HPDE6-E6E7 (cell line): ENCODE data around the gene APOF.
"Not testable (repeated sequence)": the region's sequence is repeated elsewhere in the genome, so short reads cannot be mapped to it uniquely, and the experiment has no call there.

Experiments used
- DNase-seq: peaks from one replicate; pipeline ENCODE4 v3.0.0; 2011; ENCODE audit warnings: missing footprints; ENCODE audit errors: extremely low spot score

The APOF gene

GRCh38 chr12:56362130-56363059 lies at the start of gene APOF:
APOF (minus strand) TSS chr12:56362857; CDS start chr12:56362745, 112 bp downstream.
- no peak for DNase-seq

GRCh38 chr12:56411781-56412639 lies 49.4 kb upstream of the APOF start:
- DNase-seq = no peak

- DNase-seq = no peak
These were observed 48.1 kb upstream of the APOF start for GRCh38 chr12:56410768-56411167.

- DNase-seq = no peak
These were observed 46.3 kb upstream of the APOF start for GRCh38 chr12:56408799-56409417.

DNA sequence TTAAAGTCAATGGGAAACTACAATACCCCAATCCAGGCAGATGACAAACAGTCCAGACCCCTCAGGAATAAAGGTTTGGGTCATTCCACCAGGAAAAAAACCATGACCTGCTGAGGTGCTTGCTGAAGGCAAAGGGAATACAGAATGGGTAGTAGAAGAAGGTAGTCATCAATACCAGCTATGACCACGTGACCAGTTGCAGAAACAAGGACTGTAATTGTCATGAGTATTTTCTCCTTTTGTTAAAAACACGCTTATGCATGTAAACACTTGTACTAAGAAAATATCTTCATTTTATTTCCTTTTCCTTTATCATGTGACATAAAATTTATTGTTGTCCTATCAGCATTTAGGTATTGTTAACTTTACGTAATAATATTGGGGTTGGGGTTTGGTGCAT lies 41.6 kb upstream of the APOF start:
- DNase-seq = not testable (repeated sequence)

GRCh38 chr12:56401612-56402011 lies 39.0 kb upstream of the APOF start:
- DNase-seq = not testable (repeated sequence)

GRCh38 chr12:56401125-56401524 lies 38.5 kb upstream of the APOF start:
- DNase-seq = not testable (repeated sequence)

- not testable (repeated sequence) for DNase-seq
These were observed 36.8 kb upstream of the APOF start for GRCh38 chr12:56399466-56399865.

- DNase-seq = no peak
These were observed 35.7 kb upstream of the APOF start for GRCh38 chr12:56398324-56398723.

DNA sequence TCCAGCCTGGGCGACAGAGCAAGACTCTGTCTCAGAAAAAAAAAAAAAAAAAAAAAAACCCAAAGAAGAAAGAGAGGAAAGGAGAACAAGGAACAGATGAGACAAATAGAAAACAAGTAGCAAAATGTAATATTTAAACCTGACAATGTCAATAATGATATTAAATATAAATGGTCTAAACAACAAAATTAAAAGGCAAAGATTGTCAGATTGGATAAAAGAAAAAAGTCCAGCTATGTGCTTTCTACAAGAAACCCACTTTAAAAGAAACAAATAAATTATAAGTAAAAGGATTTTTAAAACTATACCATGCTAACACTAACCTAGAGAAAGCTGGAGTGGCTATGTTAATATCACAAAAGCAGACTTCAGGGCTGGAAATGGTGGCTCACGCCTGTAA lies 29.7 kb upstream of the APOF start:
- DNase-seq = no peak

- no peak for DNase-seq
These were observed 29.1 kb upstream of the APOF start for GRCh38 chr12:56391721-56392120.

- DNase-seq = no peak
These were observed 26.8 kb upstream of the APOF start for GRCh38 chr12:56389412-56389811.

DNA sequence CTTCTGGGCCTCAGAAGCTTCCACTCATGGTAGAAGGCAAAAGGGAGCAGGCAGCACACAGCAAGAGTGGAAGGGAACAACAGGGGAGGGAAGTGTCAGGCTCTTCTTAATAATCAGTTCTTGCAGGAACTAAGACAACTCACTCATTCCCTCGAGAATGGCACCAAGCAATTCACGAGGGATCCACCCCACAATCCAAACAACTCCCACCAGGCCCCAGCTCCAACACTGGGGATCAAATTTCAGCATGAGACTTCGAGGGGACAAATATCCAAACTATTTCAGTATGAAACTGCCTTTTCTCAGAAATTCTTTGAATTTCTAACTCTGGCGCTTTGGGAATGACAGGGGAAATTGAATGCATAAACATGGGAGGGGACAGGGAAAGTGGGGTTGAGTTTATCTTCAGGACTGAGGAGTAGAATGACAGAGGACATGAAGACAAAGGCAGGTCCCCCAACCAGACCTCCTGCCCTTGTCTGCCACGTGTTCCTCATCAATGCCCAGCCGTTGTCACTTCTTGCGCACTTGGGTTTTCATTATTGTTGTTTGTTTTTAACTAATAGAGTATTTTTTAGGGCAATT lies 24.6 kb upstream of the APOF start:
- DNase-seq = no peak

- no peak for DNase-seq
These were observed 23.2 kb upstream of the APOF start for GRCh38 chr12:56385873-56386272.

DNA sequence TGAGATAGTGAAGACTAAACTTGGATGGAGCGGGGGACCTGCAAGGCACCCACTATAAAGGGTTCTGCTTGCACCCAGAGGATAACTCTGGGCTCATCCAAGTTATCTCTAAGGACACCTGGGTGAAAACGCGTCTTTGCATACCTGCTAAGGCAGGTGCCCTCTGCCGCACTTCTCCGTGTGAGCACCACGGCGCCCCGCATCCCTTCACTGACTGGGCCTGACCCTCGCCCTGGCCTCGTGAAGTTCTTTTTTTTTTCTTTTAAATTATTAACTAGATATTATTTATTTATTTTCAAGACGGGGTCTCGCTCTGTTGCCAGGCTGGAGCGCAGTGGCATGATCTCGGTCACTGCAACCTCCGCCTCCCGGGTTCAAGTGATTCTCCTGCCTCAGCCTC lies 20.0 kb upstream of the APOF start:
- DNase-seq = no peak

DNA sequence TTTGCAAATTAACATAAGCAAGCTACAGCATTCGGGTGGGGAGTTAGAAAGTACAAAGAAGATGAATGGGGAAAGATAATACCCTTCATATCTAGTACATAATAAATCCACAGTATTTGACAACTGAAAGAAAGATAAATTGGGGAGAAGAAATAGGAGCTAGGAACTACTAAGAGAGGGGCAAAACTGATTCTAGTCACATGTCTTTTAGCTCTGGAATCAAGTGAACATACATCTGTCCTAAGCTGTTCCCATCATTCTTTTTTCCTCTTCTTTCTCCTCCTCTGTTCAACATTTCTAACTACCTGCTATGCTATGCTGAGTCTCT lies 15.3 kb upstream of the APOF start:
- DNase-seq = no peak

DNA sequence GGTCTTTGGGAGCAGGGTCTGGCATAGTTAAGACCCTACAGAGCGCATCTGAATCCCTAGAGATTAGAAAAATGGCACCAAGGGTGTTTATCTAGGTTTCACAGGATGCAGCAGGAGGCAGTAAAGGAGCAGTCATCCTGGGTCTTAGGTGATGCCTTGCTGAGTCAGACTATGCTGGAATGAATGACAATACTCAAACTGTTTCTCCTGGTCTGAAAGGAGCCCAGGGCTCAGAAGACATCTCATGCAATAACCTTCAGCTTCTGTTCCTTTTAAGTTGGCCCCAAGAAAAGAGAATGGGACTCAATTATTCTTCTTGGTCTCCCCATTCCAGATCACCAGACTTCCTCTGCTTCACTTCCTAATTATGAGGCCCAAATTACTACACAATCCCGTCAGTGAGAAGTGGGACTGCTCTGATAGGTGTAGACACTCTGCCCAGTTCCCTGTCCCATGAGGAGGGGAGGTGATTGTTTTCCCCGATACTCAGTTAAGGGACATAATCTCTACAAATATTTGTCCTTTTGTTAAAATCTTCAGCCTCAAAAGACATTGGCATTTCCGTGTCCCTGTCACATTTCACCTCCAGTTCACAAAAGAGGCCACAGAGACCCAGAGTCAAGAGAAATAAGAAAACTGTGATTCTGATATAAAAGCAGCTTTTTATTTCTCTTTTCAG lies 14.8 kb upstream of the APOF start:
- peak; percentile 37 for DNase-seq

- DNase-seq = no peak
These were observed 13.2 kb upstream of the APOF start for GRCh38 chr12:56375598-56376434.

DNA sequence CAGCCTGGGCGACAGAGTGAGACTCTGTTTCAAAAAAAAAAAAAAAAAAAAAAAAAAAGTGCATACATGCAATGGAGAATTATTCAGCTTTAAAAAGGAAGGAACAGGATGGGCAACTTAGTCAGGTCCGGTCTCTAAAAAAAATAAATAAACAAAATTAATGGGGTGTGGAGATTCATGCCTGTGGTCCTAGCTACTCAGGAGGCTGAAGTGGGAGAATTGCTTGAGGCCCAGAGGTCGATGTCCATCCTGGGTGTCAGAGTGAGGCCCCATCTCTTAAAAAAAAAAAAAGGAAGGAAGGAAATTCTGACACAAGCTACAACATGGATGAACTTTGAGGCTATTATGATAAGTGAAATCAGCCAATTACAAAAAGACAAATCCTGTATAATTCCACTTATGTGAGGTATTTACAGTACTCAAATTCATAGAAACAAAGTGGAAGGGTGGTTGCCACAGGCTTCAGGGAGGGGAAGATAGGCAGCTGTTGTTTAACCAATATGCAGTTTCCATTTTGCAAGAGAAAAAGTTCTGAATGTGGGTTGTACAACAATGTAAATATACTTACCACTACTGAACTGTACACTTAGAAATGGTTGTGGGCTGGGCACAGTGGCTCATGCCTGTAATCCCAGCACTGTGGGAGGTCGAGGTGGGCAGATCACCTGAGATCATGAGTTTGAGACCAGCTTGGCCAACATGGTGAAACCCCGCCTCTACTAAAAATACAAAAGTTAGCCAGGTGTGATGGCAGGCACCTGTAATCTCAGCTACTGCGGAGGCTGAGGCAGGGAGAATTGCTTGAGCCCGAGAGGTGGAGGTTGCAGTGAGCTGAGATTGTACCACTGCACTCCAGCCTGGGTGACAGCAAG lies 12.3 kb upstream of the APOF start:
- no peak for DNase-seq
